ENCODE data around the gene ADAMTS7.
A peak's percentile ranks its signal among the peaks of the same experiment; 100 is the strongest.
"Not testable (repeated sequence)": the region's sequence is repeated elsewhere in the genome, so short reads cannot be mapped to it uniquely, and the experiment has no call there.

ADAMTS7 gene

GRCh38 chr15:78750974-78751601 is 60.2 kb downstream of the ADAMTS7 start:
- not testable (repeated sequence) for H3K9me3 ChIP-seq (ENCODE audit: control insufficient read depth in 2 of 2, low read length in 2 of 2); H3K27me3 ChIP-seq (ENCODE audit: control insufficient read depth in 1 of 2, insufficient read depth in 2 of 2, low read length in 2 of 2); H3K36me3 ChIP-seq (ENCODE audit: control insufficient read depth in 2 of 2, insufficient read depth in 2 of 2, low read length in 2 of 2); H3K4me3 ChIP-seq (ENCODE audit: low read length in 2 of 2)
- Histone ChIP-seq H3K4me1 (ENCODE audit: control insufficient read depth, insufficient read depth, low read length) (peaks cover 13% of the 10 kb centered on the region), H3K27ac (ENCODE audit: low read length) (peak overlapping the region; percentile 58), H3K9ac (ENCODE audit: low read length in 2 of 2) (peak overlapping the region in 1 of 2 donors; percentile 13)

- H3K4me3 ChIP-seq (ENCODE audit: low read length in 2 of 2) = no peak overlapping the region
- H3K9ac ChIP-seq (ENCODE audit: low read length in 2 of 2) = peak overlapping the region in 1 of 2 donors; percentile 13
- no peaks in the 10 kb centered on the region for H3K27me3 ChIP-seq (ENCODE audit: control insufficient read depth in 1 of 2, insufficient read depth in 2 of 2, low read length in 2 of 2)
- no peaks in the 10 kb centered on the region for H3K9me3 ChIP-seq (ENCODE audit: control insufficient read depth in 2 of 2, low read length in 2 of 2)
- peaks cover 10% of the 10 kb centered on the region for H3K4me1 ChIP-seq (ENCODE audit: control insufficient read depth, insufficient read depth, low read length)
- no peaks in the 10 kb centered on the region for H3K36me3 ChIP-seq (ENCODE audit: control insufficient read depth in 2 of 2, insufficient read depth in 2 of 2, low read length in 2 of 2)
- H3K27ac ChIP-seq (ENCODE audit: low read length) = peak overlapping the region; percentile 58
These were observed 60.7 kb downstream of the ADAMTS7 start for GRCh38 chr15:78750566-78750965.

GRCh38 chr15:78749831-78750230 is 61.4 kb downstream of the ADAMTS7 start:
- no peaks in the 10 kb centered on the region for H3K27me3 ChIP-seq (ENCODE audit: control insufficient read depth in 1 of 2, insufficient read depth in 2 of 2, low read length in 2 of 2)
- peaks cover 10% of the 10 kb centered on the region for H3K4me1 ChIP-seq (ENCODE audit: control insufficient read depth, insufficient read depth, low read length)
- no peaks in the 10 kb centered on the region for H3K9me3 ChIP-seq (ENCODE audit: control insufficient read depth in 2 of 2, low read length in 2 of 2)
- H3K4me3 ChIP-seq (ENCODE audit: low read length in 2 of 2) = no peak overlapping the region
- H3K36me3 ChIP-seq (ENCODE audit: control insufficient read depth in 2 of 2, insufficient read depth in 2 of 2, low read length in 2 of 2) = no peaks in the 10 kb centered on the region
- no peak overlapping the region for H3K27ac ChIP-seq (ENCODE audit: low read length)
- H3K9ac ChIP-seq (ENCODE audit: low read length in 2 of 2) = no peak overlapping the region

GRCh38 chr15:78747877-78748276 is 63.4 kb downstream of the ADAMTS7 start:
- H3K9ac ChIP-seq (ENCODE audit: low read length in 2 of 2); H3K9me3 ChIP-seq (ENCODE audit: control insufficient read depth in 2 of 2, low read length in 2 of 2); H3K27ac ChIP-seq (ENCODE audit: low read length); H3K36me3 ChIP-seq (ENCODE audit: control insufficient read depth in 2 of 2, insufficient read depth in 2 of 2, low read length in 2 of 2); H3K4me3 ChIP-seq (ENCODE audit: low read length in 2 of 2); H3K27me3 ChIP-seq (ENCODE audit: control insufficient read depth in 1 of 2, insufficient read depth in 2 of 2, low read length in 2 of 2): not testable (repeated sequence)
- peaks cover 10% of the 10 kb centered on the region for H3K4me1 ChIP-seq (ENCODE audit: control insufficient read depth, insufficient read depth, low read length)

- not testable (repeated sequence) for H3K4me3 ChIP-seq (ENCODE audit: low read length in 2 of 2); H3K36me3 ChIP-seq (ENCODE audit: control insufficient read depth in 2 of 2, insufficient read depth in 2 of 2, low read length in 2 of 2); H3K4me1 ChIP-seq (ENCODE audit: control insufficient read depth, insufficient read depth, low read length); H3K27me3 ChIP-seq (ENCODE audit: control insufficient read depth in 1 of 2, insufficient read depth in 2 of 2, low read length in 2 of 2); H3K9me3 ChIP-seq (ENCODE audit: control insufficient read depth in 2 of 2, low read length in 2 of 2); H3K9ac ChIP-seq (ENCODE audit: low read length in 2 of 2); H3K27ac ChIP-seq (ENCODE audit: low read length)
These were observed 69.6 kb downstream of the ADAMTS7 start for GRCh38 chr15:78741674-78742073.

GRCh38 chr15:78740904-78741274 is 70.4 kb downstream of the ADAMTS7 start:
- H3K27ac ChIP-seq (ENCODE audit: low read length) = no peak overlapping the region
- peaks cover 8% of the 10 kb centered on the region for H3K4me1 ChIP-seq (ENCODE audit: control insufficient read depth, insufficient read depth, low read length)
- H3K4me3 ChIP-seq (ENCODE audit: low read length in 2 of 2) = no peak overlapping the region
- no peaks in the 10 kb centered on the region for H3K9me3 ChIP-seq (ENCODE audit: control insufficient read depth in 2 of 2, low read length in 2 of 2)
- H3K9ac ChIP-seq (ENCODE audit: low read length in 2 of 2) = no peak overlapping the region
- H3K36me3 ChIP-seq (ENCODE audit: control insufficient read depth in 2 of 2, insufficient read depth in 2 of 2, low read length in 2 of 2) = no peaks in the 10 kb centered on the region
- no peaks in the 10 kb centered on the region for H3K27me3 ChIP-seq (ENCODE audit: control insufficient read depth in 1 of 2, insufficient read depth in 2 of 2, low read length in 2 of 2)

- Histone ChIP-seq H3K9me3 (ENCODE audit: control insufficient read depth in 2 of 2, low read length in 2 of 2) (no peaks in the 10 kb centered on the region), H3K4me1 (ENCODE audit: control insufficient read depth, insufficient read depth, low read length) (peaks cover 8% of the 10 kb centered on the region), H3K27ac (ENCODE audit: low read length) (no peak overlapping the region), H3K36me3 (ENCODE audit: control insufficient read depth in 2 of 2, insufficient read depth in 2 of 2, low read length in 2 of 2) (no peaks in the 10 kb centered on the region), H3K27me3 (ENCODE audit: control insufficient read depth in 1 of 2, insufficient read depth in 2 of 2, low read length in 2 of 2) (no peaks in the 10 kb centered on the region), H3K4me3 (ENCODE audit: low read length in 2 of 2) (no peak overlapping the region), H3K9ac (ENCODE audit: low read length in 2 of 2) (no peak overlapping the region)
These were observed 71.0 kb downstream of the ADAMTS7 start for GRCh38 chr15:78739996-78740903.

GRCh38 chr15:78739206-78739605 is 72.1 kb downstream of the ADAMTS7 start:
- no peaks in the 10 kb centered on the region for H3K9me3 ChIP-seq (ENCODE audit: control insufficient read depth in 2 of 2, low read length in 2 of 2)
- H3K4me3 ChIP-seq (ENCODE audit: low read length in 2 of 2) = no peak overlapping the region
- no peak overlapping the region for H3K27ac ChIP-seq (ENCODE audit: low read length)
- H3K27me3 ChIP-seq (ENCODE audit: control insufficient read depth in 1 of 2, insufficient read depth in 2 of 2, low read length in 2 of 2) = no peaks in the 10 kb centered on the region
- no peaks in the 10 kb centered on the region for H3K36me3 ChIP-seq (ENCODE audit: control insufficient read depth in 2 of 2, insufficient read depth in 2 of 2, low read length in 2 of 2)
- H3K4me1 ChIP-seq (ENCODE audit: control insufficient read depth, insufficient read depth, low read length) = peaks cover 8% of the 10 kb centered on the region
- H3K9ac ChIP-seq (ENCODE audit: low read length in 2 of 2) = no peak overlapping the region

DNA sequence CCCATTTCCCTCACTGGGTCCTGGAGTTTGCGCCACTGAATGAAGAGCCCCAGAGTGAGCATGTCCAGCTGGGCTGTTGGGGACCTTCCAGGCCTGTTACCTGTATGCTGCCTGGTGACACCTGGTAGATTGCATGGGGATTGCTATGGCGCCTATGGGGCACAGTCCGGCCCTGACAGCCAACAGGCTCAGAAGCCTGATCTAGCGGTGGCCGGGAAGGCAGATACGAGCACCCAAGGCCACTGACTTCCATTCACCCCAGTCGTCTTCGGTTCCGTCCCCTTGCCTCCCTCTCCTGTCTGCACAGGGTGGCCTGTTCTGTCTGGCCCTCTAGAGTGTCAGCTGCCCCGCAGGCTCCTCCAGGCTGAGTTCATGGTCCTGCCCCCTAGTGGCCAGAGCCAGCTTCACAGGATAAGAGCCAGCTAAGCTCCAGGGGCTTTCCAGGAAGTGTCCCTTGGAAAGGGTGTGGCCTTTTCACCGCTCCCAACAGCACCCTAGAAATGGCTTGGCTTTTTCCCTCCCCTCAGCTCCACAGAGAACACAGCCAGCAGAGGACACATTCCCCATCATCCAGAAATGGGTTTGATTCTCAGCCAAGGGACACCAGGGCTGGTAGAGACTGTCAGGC is 73.2 kb downstream of the ADAMTS7 start:
- H3K4me3 ChIP-seq (ENCODE audit: low read length in 2 of 2); H3K27ac ChIP-seq (ENCODE audit: low read length); H3K36me3 ChIP-seq (ENCODE audit: control insufficient read depth in 2 of 2, insufficient read depth in 2 of 2, low read length in 2 of 2); H3K9ac ChIP-seq (ENCODE audit: low read length in 2 of 2); H3K9me3 ChIP-seq (ENCODE audit: control insufficient read depth in 2 of 2, low read length in 2 of 2); H3K4me1 ChIP-seq (ENCODE audit: control insufficient read depth, insufficient read depth, low read length); H3K27me3 ChIP-seq (ENCODE audit: control insufficient read depth in 1 of 2, insufficient read depth in 2 of 2, low read length in 2 of 2): not testable (repeated sequence)

DNA sequence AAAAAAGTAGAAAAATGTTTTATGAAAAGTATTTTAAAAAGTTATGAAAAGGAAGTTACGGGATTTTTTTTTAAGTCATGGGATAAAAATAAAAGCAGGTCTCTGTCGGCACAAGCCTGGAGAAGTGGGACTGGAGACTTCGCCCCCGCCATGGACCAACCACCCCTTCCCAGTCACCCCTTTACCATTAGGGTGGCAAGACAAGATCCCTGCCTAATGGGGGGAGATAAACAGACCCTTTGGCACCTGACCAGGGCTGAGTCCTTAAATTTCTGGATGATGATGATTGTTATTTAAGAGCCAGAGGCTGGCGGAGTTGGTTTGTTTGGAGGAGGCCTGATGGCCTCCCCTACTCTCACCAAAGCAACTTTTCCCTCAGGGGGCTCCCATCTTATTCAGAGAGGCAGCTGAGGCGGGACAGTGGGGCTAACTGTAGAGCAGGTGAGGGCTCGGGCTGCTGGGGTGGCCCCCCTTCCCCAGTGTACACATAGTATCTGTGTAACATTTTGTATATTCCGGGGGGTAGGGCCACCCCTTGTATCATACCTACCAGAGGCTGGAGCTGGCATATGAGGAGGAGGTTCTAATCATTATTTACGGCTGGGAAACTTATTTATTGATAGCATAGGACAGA is 74.0 kb downstream of the ADAMTS7 start:
- H3K4me3 ChIP-seq (ENCODE audit: low read length in 2 of 2) = no peak overlapping the region
- no peaks in the 10 kb centered on the region for H3K9me3 ChIP-seq (ENCODE audit: control insufficient read depth in 2 of 2, low read length in 2 of 2)
- H3K4me1 ChIP-seq (ENCODE audit: control insufficient read depth, insufficient read depth, low read length) = peaks cover 11% of the 10 kb centered on the region
- no peaks in the 10 kb centered on the region for H3K36me3 ChIP-seq (ENCODE audit: control insufficient read depth in 2 of 2, insufficient read depth in 2 of 2, low read length in 2 of 2)
- no peak overlapping the region for H3K9ac ChIP-seq (ENCODE audit: low read length in 2 of 2)
- H3K27me3 ChIP-seq (ENCODE audit: control insufficient read depth in 1 of 2, insufficient read depth in 2 of 2, low read length in 2 of 2) = no peaks in the 10 kb centered on the region
- H3K27ac ChIP-seq (ENCODE audit: low read length) = no peak overlapping the region
